Cardiac fibroblast (primary cell): ENCODE results near the gene UPK1A.
"Not testable (repeated sequence)": the region's sequence is repeated elsewhere in the genome, so short reads cannot be mapped to it uniquely, and the experiment has no call there.

ENCODE experiments used
- DNase-seq, 2 donors: peaks; one replicate each; pipeline versions ENCODE4 v3.0.0 to v3.0.0-alpha.2; 2010; ENCODE audit warnings: low read depth in 2 of 2
- H3K4me3 ChIP-seq, 2 donors: replicated peaks in 1 of 2; 1 replicate in 1 of 2; 2 replicates in 1 of 2; pipeline ENCODE4 v1.5.1; 2011; ENCODE audit warnings: low read depth in 2 of 2, low read length in 2 of 2, mild to moderate bottlenecking in 2 of 2, moderate library complexity in 1 of 2
- CTCF ChIP-seq: IDR thresholded peaks from one replicate; pipeline ENCODE4 v1.5.1; 2011; ENCODE audit warnings: low read depth, mild to moderate bottlenecking, low read length, inconsistent platforms

Gene UPK1A

GRCh38 chr19:35721374-35721773 lies 55.1 kb downstream of the UPK1A start:
- TF ChIP-seq CTCF = no peak
- DNase-seq = no peak
- H3K4me3 ChIP-seq = no peak overlapping the region

GRCh38 chr19:35722461-35722860 lies 56.1 kb downstream of the UPK1A start:
- no peak for TF ChIP-seq CTCF
- DNase-seq = no peak
- H3K4me3 ChIP-seq = no peak overlapping the region

DNA sequence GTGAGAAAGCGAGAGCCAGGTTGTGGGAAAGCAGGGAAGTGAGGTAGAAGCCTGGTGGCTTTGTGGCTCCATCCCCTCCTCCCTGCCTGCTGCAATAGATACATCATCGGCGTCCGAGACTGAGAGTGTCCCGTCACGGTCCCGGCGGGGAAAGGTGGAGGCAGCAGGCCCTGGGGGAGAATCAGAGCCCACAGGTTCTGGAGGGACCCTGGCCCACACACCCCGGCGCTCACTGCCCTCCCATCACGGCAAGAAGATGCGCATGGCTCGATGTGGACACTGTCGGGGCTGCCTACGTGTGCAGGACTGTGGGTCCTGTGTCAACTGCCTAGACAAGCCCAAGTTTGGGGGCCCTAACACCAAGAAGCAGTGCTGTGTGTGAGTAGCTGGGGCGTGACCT lies 56.6 kb downstream of the UPK1A start:
- TF ChIP-seq CTCF = no peak

DNA sequence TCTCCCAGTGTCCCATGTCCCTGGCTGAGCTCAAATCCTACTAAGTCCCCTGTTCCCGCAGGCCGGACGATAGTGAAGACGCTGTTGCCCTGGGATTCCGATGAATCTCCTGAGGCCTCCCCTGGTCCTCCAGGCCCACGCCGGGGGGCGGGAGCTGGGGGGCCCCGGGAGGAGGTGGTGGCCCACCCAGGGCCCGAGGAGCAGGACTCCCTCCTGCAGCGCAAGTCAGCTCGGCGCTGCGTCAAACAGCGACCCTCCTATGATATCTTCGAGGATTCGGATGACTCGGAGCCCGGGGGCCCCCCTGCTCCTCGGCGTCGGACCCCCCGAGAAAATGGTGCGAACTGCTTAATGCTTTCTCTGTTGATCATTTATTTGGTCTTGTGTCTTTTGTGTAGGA lies 57.4 kb downstream of the UPK1A start:
- no peak for TF ChIP-seq CTCF
- DNase-seq = no peak
- no peak overlapping the region for H3K4me3 ChIP-seq

More for the DNA sequence above, 56.6 kb downstream of the UPK1A start:
- no peak overlapping the region for H3K4me3 ChIP-seq
- no peak for DNase-seq

DNA sequence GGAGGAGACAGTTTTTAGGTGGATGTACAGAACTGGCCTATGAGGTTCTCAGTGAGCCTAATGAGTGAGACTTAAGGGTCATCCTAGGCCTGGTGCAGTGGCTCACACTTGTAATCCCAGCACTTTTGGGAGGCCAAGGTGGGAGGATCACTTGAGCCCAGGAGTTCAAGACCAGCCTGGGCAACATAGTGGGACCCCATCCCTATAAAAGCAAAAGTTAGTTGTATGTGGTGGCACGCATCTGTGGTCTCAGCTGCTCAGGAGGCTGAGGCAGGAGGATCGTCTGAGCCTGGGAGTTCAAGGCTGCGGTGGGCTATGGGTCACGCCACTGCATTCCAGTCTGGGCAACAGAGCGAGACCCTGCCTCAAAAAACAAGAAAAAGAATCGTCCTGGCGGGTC lies 57.8 kb downstream of the UPK1A start:
- not testable (repeated sequence) for DNase-seq, H3K4me3 ChIP-seq

- no peak for TF ChIP-seq CTCF
- no peak overlapping the region for H3K4me3 ChIP-seq
These were observed 58.2 kb downstream of the UPK1A start for GRCh38 chr19:35724560-35724959.

DNA sequence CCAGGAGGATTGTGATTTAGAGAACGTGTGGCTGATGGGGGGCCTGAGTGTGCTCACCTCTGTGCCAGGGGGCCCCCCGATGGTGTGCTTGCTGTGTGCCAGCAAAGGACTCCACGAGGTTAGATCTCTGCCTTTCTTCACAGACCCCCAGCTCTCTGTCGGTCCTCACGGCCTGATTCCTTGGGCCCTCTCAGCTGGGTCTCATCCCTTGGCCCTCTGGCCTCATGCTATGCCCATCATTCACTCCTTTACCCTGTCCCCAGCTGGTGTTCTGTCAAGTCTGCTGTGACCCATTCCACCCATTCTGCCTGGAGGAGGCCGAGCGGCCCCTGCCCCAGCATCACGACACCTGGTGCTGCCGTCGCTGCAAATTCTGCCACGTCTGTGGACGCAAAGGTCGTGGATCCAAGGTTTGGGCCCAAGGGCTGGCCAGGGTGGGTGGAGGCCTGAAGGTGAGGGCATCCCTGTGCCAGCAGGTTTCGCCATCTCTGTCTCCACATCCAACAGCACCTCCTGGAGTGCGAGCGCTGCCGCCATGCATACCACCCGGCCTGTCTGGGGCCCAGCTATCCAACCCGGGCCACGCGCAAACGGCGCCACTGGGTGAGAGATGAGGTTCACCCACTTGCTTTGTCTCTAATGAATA lies 59.0 kb downstream of the UPK1A start:
- no peak overlapping the region for H3K4me3 ChIP-seq

More at GRCh38 chr19:35724560-35724959, 58.2 kb downstream of the UPK1A start:
- DNase-seq = no peak

More for the DNA sequence above, 59.0 kb downstream of the UPK1A start:
- no peak for TF ChIP-seq CTCF
- DNase-seq = no peak
